Suprapubic skin (tissue), 4 donors: ENCODE data around the gene GALM.

Experiments used
- CTCF ChIP-seq, 2 donors: fragments of 200-600 bp in 1 of 2; fragments of 450-650 bp in 1 of 2; sonication (generic) in 1 of 2; IDR thresholded peaks; one replicate each; pipeline ENCODE4 v1.5.1; 2016 to 2019; ENCODE audit warnings: antibody characterized with exemption in 2 of 2, mild to moderate bottlenecking in 1 of 2, moderate library complexity in 1 of 2
- EP300 ChIP-seq: sonication (generic); formaldehyde crosslinking; IDR thresholded peaks from one replicate; pipeline ENCODE4 v1.6.1; 2017; ENCODE audit warnings: antibody characterized with exemption
- POLR2A ChIP-seq, 2 donors: fragments of 450-650 bp; IDR thresholded peaks; one replicate each; pipeline ENCODE4 v1.6.1; 2017; ENCODE audit warnings: antibody characterized with exemption in 2 of 2, mild to moderate bottlenecking in 2 of 2, moderate library complexity in 2 of 2
- POLR2AphosphoS5 ChIP-seq, 3 donors: sonication (generic); formaldehyde crosslinking; IDR thresholded peaks; one replicate each; pipeline ENCODE4 v1.6.1; 2017; ENCODE audit warnings: antibody characterized with exemption in 3 of 3

GRCh38 chr2:38629684-38630083 lies 36.2 kb upstream of the GALM start:
- TF ChIP-seq CTCF (IDR thresholded peaks at IDR 0.05), result no peak
- no peak for TF ChIP-seq POLR2AphosphoS5 (IDR thresholded peaks at IDR 0.05)
- no peak for TF ChIP-seq POLR2A (IDR thresholded peaks at IDR 0.05)
- no peak for TF ChIP-seq EP300
